HL-60 (cell line): ENCODE data around the gene NPM1.

Source experiments
- DNase-seq, 2 experiments: peaks; one replicate each; pipeline ENCODE4 v3.0.0-alpha.2; 2010 to 2020; ENCODE audit warnings: low read depth in 1 of 2, low spot score in 1 of 2
- H3K27ac ChIP-seq: fragments of 250-450 bp; sonication (Bioruptor Pico); replicated peaks from 2 replicates; pipeline ENCODE4 v1.5.1; 2020; ENCODE audit warnings: mild to moderate bottlenecking, moderate library complexity
- H3K27me3 ChIP-seq: fragments of 250-450 bp; sonication (Bioruptor Pico); 2 replicates; pipeline ENCODE4 v1.5.1; 2021; ENCODE audit warnings: mild to moderate bottlenecking, moderate library complexity; ENCODE audit not compliant: insufficient read depth, poor library complexity, severe bottlenecking
- H3K4me3 ChIP-seq: replicated peaks from 2 replicates; pipeline ENCODE4 v1.5.1; 2011; ENCODE audit warnings: mild to moderate bottlenecking, control low read depth, low read length; ENCODE audit not compliant: insufficient read depth
- CTCF ChIP-seq: IDR thresholded peaks from one replicate; pipeline ENCODE4 v1.5.1; 2011; ENCODE audit warnings: low read length, control low read depth, inconsistent platforms; ENCODE audit not compliant: insufficient read depth
- GABPA ChIP-seq: IDR thresholded peaks from 2 replicates; pipeline ENCODE4 v1.6.1; 2012; ENCODE audit warnings: low read depth
- POLR2AphosphoS5 ChIP-seq: IDR thresholded peaks from 2 replicates; pipeline ENCODE4 v1.6.1; 2012; ENCODE audit warnings: low read depth
- REST ChIP-seq: IDR thresholded peaks from 2 replicates; pipeline ENCODE4 v1.6.1; 2012; ENCODE audit warnings: low read depth; ENCODE audit not compliant: insufficient replicate concordance
- SPI1 ChIP-seq: IDR thresholded peaks from 2 replicates; pipeline ENCODE4 v1.6.1; 2012; ENCODE audit warnings: low read depth, mild to moderate bottlenecking, borderline replicate concordance

The NPM1 gene

GRCh38 chr5:171424726-171425125 lies 37.1 kb downstream of the NPM1 start:
- Histone ChIP-seq H3K27ac (no peak overlapping the region), H3K4me3 (no peak overlapping the region), H3K27me3 (peaks cover 13% of the 10 kb centered on the region)
- TF ChIP-seq CTCF = no peak
- DNase-seq = no peak

DNA sequence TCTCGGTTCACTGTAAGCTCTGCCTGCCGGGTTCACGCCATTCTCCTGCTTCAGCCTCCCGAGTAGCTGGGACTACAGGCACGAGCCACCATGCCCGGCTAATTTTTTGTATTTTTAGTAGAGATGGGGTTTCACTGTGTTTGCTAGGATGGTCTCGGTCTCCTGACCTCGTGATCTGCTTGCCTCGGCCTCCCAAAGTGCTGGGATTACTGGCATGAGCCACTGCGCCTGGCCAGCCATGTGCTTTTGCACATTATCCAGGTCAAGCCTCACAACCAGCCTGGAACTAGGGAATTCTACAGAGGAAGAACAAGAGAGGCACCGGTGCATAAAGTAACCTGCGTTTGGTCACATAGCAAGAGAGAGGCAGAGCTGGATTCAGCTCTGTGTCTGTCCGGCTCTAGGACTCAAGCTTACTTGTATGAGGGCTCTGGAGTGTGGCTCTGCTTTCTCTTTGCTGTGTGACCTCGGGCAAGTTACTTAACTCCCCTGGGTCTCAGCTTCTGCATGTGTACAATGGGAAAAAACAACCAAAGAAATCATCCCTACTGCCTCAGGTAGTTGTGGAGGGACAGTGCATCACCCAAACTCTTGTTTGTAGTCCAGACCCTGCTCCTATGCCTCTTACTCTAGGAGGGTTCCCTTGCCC lies 38.1 kb downstream of the NPM1 start:
- Histone ChIP-seq H3K4me3 (no peak overlapping the region), H3K27me3 (peaks cover 8% of the 10 kb centered on the region), H3K27ac (no peak overlapping the region)
- TF ChIP-seq CTCF (no peak), GABPA (no peak), SPI1 (no peak), POLR2AphosphoS5 (no peak), REST (no peak)
- no peak for DNase-seq

GRCh38 chr5:171426266-171426665 lies 38.6 kb downstream of the NPM1 start:
- TF ChIP-seq POLR2AphosphoS5 (no peak), REST (no peak), GABPA (no peak), SPI1 (no peak), CTCF (no peak)
- peaks cover 3% of the 10 kb centered on the region for H3K27me3 ChIP-seq
- no peak overlapping the region for H3K27ac ChIP-seq
- H3K4me3 ChIP-seq = no peak overlapping the region
- DNase-seq = no peak

- Histone ChIP-seq H3K4me3 (no peak overlapping the region), H3K27ac (no peak overlapping the region), H3K27me3 (no peaks in the 10 kb centered on the region)
- no peak for DNase-seq
- TF ChIP-seq GABPA (no peak), SPI1 (no peak), CTCF (no peak), POLR2AphosphoS5 (no peak), REST (no peak)
Observed at GRCh38 chr5:171426680-171427079, 39.0 kb downstream of the NPM1 start.
